ENCODE data around the gene ROR2. TPM values are rescaled to one million over a fixed set of nuclear protein-coding genes. Genes with fewer than 3 reads are reported as not detected.
A peak's percentile ranks its signal among the peaks of the same experiment; 100 is the strongest.
"Not testable (repeated sequence)": the region's sequence is repeated elsewhere in the genome, so short reads cannot be mapped to it uniquely, and the experiment has no call there.

The ROR2 gene
- total RNA-seq, 1 donor = 3.0 TPM

DNA sequence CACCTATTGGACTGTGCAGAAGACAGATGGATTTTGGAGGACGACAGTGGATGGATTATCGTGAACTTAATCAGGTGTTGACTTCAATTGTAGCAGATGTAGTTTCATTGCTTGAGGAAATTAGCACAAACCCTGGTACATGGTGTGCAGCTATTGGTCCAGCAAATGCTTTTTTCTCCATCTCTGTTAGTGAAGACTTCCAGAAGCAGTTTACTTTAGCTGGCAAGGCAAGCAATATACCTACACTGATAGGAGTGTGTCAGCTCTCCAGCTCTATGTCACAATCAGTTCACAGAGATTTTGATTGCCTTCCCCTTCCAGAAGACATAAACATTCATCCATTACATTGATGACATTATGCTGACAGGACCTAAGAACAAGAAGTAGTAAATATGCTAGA is 35.7 kb upstream of the ROR2 start:
- H3K4me3 ChIP-seq (ENCODE audit: low read depth, low read length) = no peak overlapping the region
- TF ChIP-seq, protein P1, sequence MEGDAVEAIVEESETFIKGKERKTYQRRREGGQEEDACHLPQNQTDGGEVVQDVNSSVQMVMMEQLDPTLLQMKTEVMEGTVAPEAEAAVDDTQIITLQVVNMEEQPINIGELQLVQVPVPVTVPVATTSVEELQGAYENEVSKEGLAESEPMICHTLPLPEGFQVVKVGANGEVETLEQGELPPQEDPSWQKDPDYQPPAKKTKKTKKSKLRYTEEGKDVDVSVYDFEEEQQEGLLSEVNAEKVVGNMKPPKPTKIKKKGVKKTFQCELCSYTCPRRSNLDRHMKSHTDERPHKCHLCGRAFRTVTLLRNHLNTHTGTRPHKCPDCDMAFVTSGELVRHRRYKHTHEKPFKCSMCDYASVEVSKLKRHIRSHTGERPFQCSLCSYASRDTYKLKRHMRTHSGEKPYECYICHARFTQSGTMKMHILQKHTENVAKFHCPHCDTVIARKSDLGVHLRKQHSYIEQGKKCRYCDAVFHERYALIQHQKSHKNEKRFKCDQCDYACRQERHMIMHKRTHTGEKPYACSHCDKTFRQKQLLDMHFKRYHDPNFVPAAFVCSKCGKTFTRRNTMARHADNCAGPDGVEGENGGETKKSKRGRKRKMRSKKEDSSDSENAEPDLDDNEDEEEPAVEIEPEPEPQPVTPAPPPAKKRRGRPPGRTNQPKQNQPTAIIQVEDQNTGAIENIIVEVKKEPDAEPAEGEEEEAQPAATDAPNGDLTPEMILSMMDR (IDR thresholded peaks at IDR 0.05; ENCODE audit: insufficient read depth, low read depth, low read length) = no peak
- no peak for DNase-seq (ENCODE audit: low read depth)

DNA sequence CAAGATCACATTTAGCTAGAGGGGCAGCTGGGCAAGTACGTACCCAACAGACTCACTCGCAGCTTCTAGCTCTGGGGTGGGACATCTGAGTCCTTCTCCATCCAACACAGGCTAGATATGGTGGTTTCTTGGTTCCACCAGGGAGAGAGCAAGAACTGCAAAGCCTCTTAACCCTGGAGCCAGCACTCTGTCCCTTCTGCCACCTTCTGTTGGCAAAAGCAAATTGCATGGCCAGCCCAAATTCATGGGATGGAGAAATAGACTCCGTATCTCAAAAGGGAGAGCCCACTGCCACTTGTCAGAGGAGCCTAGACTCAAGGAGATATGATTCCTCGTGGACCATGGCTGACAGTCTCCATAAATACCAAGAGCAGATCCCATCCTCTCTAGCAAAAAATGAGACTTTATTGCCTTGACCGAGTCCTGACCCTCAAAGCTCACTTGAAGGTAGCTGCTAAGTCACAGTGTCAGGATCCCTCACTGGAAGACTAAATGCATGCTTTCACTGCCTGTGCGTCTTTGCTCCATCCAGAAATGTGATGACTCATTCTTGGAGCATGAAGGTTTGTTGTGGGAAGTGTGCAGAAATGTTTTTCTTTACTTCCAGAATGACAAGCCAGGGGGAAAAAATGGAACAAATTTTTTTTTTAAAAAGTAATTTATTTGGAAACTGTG is 28.8 kb upstream of the ROR2 start:
- DNase-seq (ENCODE audit: low read depth) = peak; percentile 90
- H3K4me3 ChIP-seq (ENCODE audit: low read depth, low read length) = no peak overlapping the region
- TF ChIP-seq, protein P1 (IDR thresholded peaks at IDR 0.05; ENCODE audit: insufficient read depth, low read depth, low read length) = peak; percentile 56

DNA sequence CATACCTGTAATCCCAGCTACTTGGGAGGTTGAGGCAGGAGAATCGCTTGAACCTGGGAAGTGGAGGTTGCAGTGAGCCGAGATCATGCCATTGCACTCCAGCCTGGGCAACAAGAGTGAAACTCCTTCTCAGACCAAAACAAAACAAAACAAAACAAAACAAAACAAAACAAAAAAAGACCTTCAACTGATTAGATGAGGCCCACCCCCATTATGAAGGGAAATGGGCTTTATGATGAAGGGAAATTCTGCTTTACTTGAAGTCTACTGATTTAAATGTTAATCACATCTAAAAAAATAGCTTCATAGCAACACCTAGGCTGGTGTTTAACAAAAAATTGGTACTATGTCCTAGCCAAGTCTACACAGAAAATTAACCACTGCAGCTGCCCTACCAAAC is 25.2 kb upstream of the ROR2 start:
- not testable (repeated sequence) for DNase-seq (ENCODE audit: low read depth); H3K4me3 ChIP-seq (ENCODE audit: low read depth, low read length)

DNA sequence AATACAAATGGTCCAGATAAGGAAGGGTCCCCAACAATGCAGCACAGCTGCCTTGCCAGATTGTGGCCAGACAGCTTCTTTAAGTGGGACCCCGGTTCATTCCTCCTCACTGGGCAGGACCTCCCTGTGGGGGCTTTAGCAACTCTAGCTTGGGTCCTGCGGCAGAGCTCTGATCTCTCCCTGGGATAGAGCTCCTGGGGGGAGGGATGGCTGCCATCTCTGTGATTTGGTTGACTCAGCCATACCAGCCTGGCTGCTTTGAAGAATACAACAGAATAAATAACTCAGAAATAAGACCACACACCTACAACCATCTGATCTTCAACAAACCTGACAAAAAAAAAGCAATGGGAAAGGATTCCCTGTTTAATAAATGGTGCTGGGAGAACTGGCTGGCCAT is 22.7 kb upstream of the ROR2 start:
- no peak overlapping the region for H3K4me3 ChIP-seq (ENCODE audit: low read depth, low read length)
- TF ChIP-seq, protein P1 (IDR thresholded peaks at IDR 0.05; ENCODE audit: insufficient read depth, low read depth, low read length) = no peak
- DNase-seq (ENCODE audit: low read depth) = no peak

DNA sequence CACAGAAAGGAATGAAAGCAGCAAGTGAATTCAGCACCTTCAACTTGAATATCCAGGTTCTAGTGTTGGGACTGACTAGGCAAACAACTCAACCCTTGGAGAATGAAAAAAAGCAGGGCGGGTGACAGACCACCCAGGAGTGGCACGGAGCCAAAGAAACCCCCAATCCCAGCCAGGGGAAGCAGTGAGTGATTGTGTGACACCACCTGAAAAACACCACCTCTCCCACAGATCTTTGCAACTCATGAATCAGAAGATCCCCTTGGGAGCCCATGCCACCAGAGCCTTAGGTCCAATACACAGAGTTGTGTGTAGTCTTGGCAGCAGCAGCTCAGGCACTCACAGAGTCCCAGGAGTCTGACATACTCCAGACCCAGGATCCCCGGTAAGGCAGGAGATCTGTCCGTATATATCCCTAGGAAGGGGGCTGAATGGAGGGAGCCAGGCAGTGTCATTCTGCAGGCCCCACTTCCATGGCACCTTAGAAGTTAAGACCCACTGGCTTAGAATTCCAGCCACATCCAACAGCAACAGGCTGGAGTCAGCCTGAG is 22.1 kb upstream of the ROR2 start:
- TF ChIP-seq, protein P1 (IDR thresholded peaks at IDR 0.05; ENCODE audit: insufficient read depth, low read depth, low read length) = no peak

DNA sequence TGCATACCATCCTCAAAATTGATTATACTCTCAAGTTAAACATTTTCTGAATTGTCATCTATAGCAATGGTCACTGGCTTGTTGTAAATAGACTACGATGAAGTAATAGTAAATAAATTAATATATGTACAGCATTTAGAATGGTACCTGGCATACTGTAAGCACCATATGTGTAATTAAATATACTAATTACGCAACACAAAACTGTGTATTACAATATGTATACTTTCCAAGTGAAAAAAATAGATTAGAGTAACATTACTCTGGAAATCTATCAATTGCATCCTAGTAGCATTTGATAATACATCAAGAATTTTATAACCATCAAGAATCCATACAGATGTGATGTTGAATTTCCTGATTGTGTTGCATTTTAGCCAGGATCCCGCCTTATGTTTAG is 17.2 kb upstream of the ROR2 start:
- no peak for DNase-seq (ENCODE audit: low read depth)
- TF ChIP-seq, protein P1 (IDR thresholded peaks at IDR 0.05; ENCODE audit: insufficient read depth, low read depth, low read length) = no peak
- H3K4me3 ChIP-seq (ENCODE audit: low read depth, low read length) = no peak overlapping the region

More for the DNA sequence above, 22.1 kb upstream of the ROR2 start:
- no peak for DNase-seq (ENCODE audit: low read depth)
- no peak overlapping the region for H3K4me3 ChIP-seq (ENCODE audit: low read depth, low read length)

DNA sequence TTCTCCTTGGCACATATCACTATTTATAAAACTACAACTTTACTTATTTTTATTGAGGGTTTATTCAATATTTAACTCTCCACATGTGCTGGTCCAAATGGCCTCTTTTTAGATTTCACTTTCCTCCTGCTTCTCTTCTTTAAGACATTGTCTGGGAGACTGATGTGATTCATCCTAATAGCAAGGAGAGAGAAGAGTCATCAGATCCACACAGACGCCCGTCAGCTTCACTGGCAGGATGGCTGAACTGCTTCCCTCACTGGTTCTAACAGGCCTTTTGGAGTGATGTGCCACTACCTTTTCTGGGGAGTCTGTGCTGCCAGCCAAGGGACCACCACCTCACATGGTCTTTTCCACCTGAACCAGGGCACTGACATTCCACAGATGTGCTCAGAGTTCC is 16.5 kb upstream of the ROR2 start:
- H3K4me3 ChIP-seq (ENCODE audit: low read depth, low read length) = no peak overlapping the region
- DNase-seq (ENCODE audit: low read depth) = no peak
- TF ChIP-seq, protein P1 (IDR thresholded peaks at IDR 0.05; ENCODE audit: insufficient read depth, low read depth, low read length) = no peak

Data from fibroblast of villous mesenchyme (primary cell).